ENCODE measurements around the gene CRIP2.

Gene CRIP2

DNA sequence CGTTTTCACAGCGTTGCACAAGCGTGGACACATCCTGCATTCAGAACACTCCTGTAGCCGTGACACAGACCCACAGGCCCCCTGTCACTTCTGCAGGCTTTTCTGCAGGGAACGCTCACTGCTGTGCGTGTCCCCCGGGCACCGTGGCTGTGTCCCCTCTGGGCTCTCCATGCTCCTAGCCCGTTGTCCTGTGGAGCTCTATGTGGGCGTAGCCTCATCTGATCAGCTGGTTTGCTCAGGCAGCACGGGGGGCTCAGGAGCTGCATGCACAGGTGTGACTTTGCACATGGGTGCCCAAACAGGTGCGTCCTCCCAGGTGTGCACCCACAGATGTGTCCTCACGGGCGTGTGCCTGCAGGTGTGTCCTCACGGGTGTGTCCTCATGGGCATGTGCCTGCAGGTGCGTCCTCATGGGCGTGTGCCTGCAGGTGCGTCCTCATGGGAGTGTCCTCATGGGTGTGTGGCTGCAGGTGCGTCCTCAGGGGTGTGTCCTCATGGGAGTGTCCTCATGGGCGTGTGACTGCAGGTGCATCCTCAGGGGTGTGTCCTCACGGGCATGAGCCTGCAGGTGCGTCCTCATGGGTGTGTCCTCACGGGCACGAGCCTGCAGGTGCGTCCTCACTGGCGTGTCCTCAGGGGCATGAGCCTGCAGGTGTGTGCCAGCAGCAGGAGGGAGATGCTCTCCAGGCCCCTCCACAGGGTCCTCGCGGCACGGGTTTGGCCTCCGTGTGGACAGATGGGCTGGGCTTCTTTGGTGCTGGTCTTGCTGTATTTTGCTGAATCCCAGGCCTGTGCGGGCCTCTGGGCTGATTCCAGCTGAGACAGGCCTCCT, 37.5 kb upstream of the CRIP2 start:
- no peak overlapping the region for H2AFZ ChIP-seq (ENCODE audit: low read length)
- H3K9ac ChIP-seq (ENCODE audit: low read depth, low read length, poor library complexity) = peak overlapping the region; percentile 38
- peaks cover 16 to 66% of the 10 kb centered on the region in 2 donors for H3K36me3 ChIP-seq (replicated peaks in 1 of 2; ENCODE audit: control insufficient read depth in 2 of 2, insufficient read depth in 2 of 2, low read length in 2 of 2)
- no peak overlapping the region for H2BK120ac ChIP-seq (ENCODE audit: low read depth, low read length)
- peaks cover 0 to 4% of the 10 kb centered on the region in 2 donors for H3K4me1 ChIP-seq (ENCODE audit: control insufficient read depth in 2 of 2, insufficient read depth in 1 of 2, low read depth in 1 of 2, low read length in 2 of 2)
- no peak overlapping the region for H2BK12ac ChIP-seq (ENCODE audit: low read length)
- no peaks in the 10 kb centered on the region for H3K27me3 ChIP-seq (ENCODE audit: control insufficient read depth in 3 of 3, insufficient read depth in 3 of 3, low read depth in 1 of 3, low read length in 3 of 3)
- H4K8ac ChIP-seq (ENCODE audit: low read depth, low read length) = peak overlapping the region; percentile 9
- H3K18ac ChIP-seq (ENCODE audit: low read length) = no peak overlapping the region
- H2BK15ac ChIP-seq (ENCODE audit: low read length) = no peak overlapping the region
- H3K79me1 ChIP-seq (ENCODE audit: low read depth, low read length) = peaks cover 40% of the 10 kb centered on the region
- no peak overlapping the region for H2AK5ac ChIP-seq (ENCODE audit: low read depth, low read length)
- DNase-seq (ENCODE audit: low spot score) = no peak
- H3K9me3 ChIP-seq (replicated peaks in 1 of 2; ENCODE audit: control insufficient read depth in 2 of 2, insufficient read depth in 1 of 2, low read depth in 1 of 2, low read length in 2 of 2) = peaks cover 2 to 4% of the 10 kb centered on the region in 2 donors
- H3K27ac ChIP-seq (replicated peaks; ENCODE audit: low read length) = no peak overlapping the region
- no peak overlapping the region for H2BK5ac ChIP-seq (ENCODE audit: low read length)
- H3K14ac ChIP-seq (ENCODE audit: low read length) = peak overlapping the region; percentile 97
- no peak overlapping the region for H4K91ac ChIP-seq (ENCODE audit: low read depth, low read length, poor library complexity)
- no CpG with 5 or more reads among the region's 31 CpGs for WGBS, 2 donors (ENCODE audit: extremely low coverage in 2 of 2, insufficient read length in 2 of 2, insufficient replicate concordance in 1 of 2)
- peak overlapping the region; percentile 28 for H3K4ac ChIP-seq (ENCODE audit: low read length)
- no peak overlapping the region for H3K4me3 ChIP-seq (ENCODE audit: low read length in 2 of 2)
- H3K4me2 ChIP-seq (ENCODE audit: insufficient read depth, low read length, poor library complexity, severe bottlenecking) = peak overlapping the region; percentile 4
- H3K23ac ChIP-seq (ENCODE audit: low read depth, low read length, poor library complexity) = peak overlapping the region; percentile 77

- peaks cover 42% of the 10 kb centered on the region for H3K79me1 ChIP-seq (ENCODE audit: low read depth, low read length)
- no peak overlapping the region for H2AFZ ChIP-seq (ENCODE audit: low read length)
- H3K27ac ChIP-seq (replicated peaks; ENCODE audit: low read length) = no peak overlapping the region
- no peak overlapping the region for H4K8ac ChIP-seq (ENCODE audit: low read depth, low read length)
- H3K23ac ChIP-seq (ENCODE audit: low read depth, low read length, poor library complexity) = no peak overlapping the region
- DNase-seq (ENCODE audit: low spot score) = no peak
- no CpG with 5 or more reads among the region's 18 CpGs for whole genome bisulfite sequencing, 2 donors (ENCODE audit: extremely low coverage in 2 of 2, insufficient read length in 2 of 2, insufficient replicate concordance in 1 of 2)
- no peak overlapping the region for H2BK12ac ChIP-seq (ENCODE audit: low read length)
- H3K9me3 ChIP-seq (replicated peaks in 1 of 2; ENCODE audit: control insufficient read depth in 2 of 2, insufficient read depth in 1 of 2, low read depth in 1 of 2, low read length in 2 of 2) = peaks cover 2 to 4% of the 10 kb centered on the region in 2 donors
- H2BK15ac ChIP-seq (ENCODE audit: low read length) = no peak overlapping the region
- no peak overlapping the region for H3K4me2 ChIP-seq (ENCODE audit: insufficient read depth, low read length, poor library complexity, severe bottlenecking)
- peak overlapping the region; percentile 2 for H3K9ac ChIP-seq (ENCODE audit: low read depth, low read length, poor library complexity)
- H3K18ac ChIP-seq (ENCODE audit: low read length) = no peak overlapping the region
- H3K14ac ChIP-seq (ENCODE audit: low read length) = no peak overlapping the region
- H4K91ac ChIP-seq (ENCODE audit: low read depth, low read length, poor library complexity) = no peak overlapping the region
- H3K27me3 ChIP-seq (ENCODE audit: control insufficient read depth in 3 of 3, insufficient read depth in 3 of 3, low read depth in 1 of 3, low read length in 3 of 3) = no peaks in the 10 kb centered on the region
- no peak overlapping the region for H2AK5ac ChIP-seq (ENCODE audit: low read depth, low read length)
- no peak overlapping the region for H3K4me3 ChIP-seq (ENCODE audit: low read length in 2 of 2)
- no peak overlapping the region for H2BK5ac ChIP-seq (ENCODE audit: low read length)
- peaks cover 0 to 4% of the 10 kb centered on the region in 2 donors for H3K4me1 ChIP-seq (ENCODE audit: control insufficient read depth in 2 of 2, insufficient read depth in 1 of 2, low read depth in 1 of 2, low read length in 2 of 2)
- H3K4ac ChIP-seq (ENCODE audit: low read length) = no peak overlapping the region
- H2BK120ac ChIP-seq (ENCODE audit: low read depth, low read length) = no peak overlapping the region
- peaks cover 23 to 74% of the 10 kb centered on the region in 2 donors for H3K36me3 ChIP-seq (replicated peaks in 1 of 2; ENCODE audit: control insufficient read depth in 2 of 2, insufficient read depth in 2 of 2, low read length in 2 of 2)
Measured at GRCh38 chr14:105437723-105438500, 36.7 kb upstream of the CRIP2 start.

GRCh38 chr14:105439179-105439578, 35.4 kb upstream of the CRIP2 start:
- Histone ChIP-seq H3K36me3 (replicated peaks in 1 of 2; ENCODE audit: control insufficient read depth in 2 of 2, insufficient read depth in 2 of 2, low read length in 2 of 2) (peaks cover 27 to 75% of the 10 kb centered on the region in 2 donors), H4K8ac (ENCODE audit: low read depth, low read length) (no peak overlapping the region), H3K9ac (ENCODE audit: low read depth, low read length, poor library complexity) (peak overlapping the region; percentile 30), H3K4me2 (ENCODE audit: insufficient read depth, low read length, poor library complexity, severe bottlenecking) (no peak overlapping the region), H4K91ac (ENCODE audit: low read depth, low read length, poor library complexity) (no peak overlapping the region), H3K9me3 (replicated peaks in 1 of 2; ENCODE audit: control insufficient read depth in 2 of 2, insufficient read depth in 1 of 2, low read depth in 1 of 2, low read length in 2 of 2) (peaks cover 2 to 4% of the 10 kb centered on the region in 2 donors), H2AK5ac (ENCODE audit: low read depth, low read length) (no peak overlapping the region), H3K18ac (ENCODE audit: low read length) (no peak overlapping the region), H3K4me1 (ENCODE audit: control insufficient read depth in 2 of 2, insufficient read depth in 1 of 2, low read depth in 1 of 2, low read length in 2 of 2) (no peaks in the 10 kb centered on the region), H3K79me1 (ENCODE audit: low read depth, low read length) (peaks cover 42% of the 10 kb centered on the region), H3K27ac (replicated peaks; ENCODE audit: low read length) (no peak overlapping the region), H2BK15ac (ENCODE audit: low read length) (no peak overlapping the region), H3K14ac (ENCODE audit: low read length) (no peak overlapping the region), H3K4me3 (ENCODE audit: low read length in 2 of 2) (no peak overlapping the region), H2BK120ac (ENCODE audit: low read depth, low read length) (no peak overlapping the region), H2BK12ac (ENCODE audit: low read length) (no peak overlapping the region), H2AFZ (ENCODE audit: low read length) (no peak overlapping the region), H3K23ac (ENCODE audit: low read depth, low read length, poor library complexity) (peak overlapping the region; percentile 75), H3K4ac (ENCODE audit: low read length) (no peak overlapping the region), H3K27me3 (ENCODE audit: control insufficient read depth in 3 of 3, insufficient read depth in 3 of 3, low read depth in 1 of 3, low read length in 3 of 3) (no peaks in the 10 kb centered on the region), H2BK5ac (ENCODE audit: low read length) (no peak overlapping the region)
- WGBS, 2 donors (ENCODE audit: extremely low coverage in 2 of 2, insufficient read length in 2 of 2, insufficient replicate concordance in 1 of 2) = no CpG with 5 or more reads among the region's 11 CpGs
- no peak for DNase-seq (ENCODE audit: low spot score)
